Measurements from ENCODE around the gene TNS3. TPM values are rescaled to one million over a fixed set of nuclear protein-coding genes. Genes with fewer than 3 reads are reported as not detected.

The TNS3 gene
- total and polyA plus RNA-seq, 9 of the 15 experiments (the other 6 are each of a cell fraction or from before 2014, with no cell fraction given): 0.20 TPM; not detected in 8

DNA sequence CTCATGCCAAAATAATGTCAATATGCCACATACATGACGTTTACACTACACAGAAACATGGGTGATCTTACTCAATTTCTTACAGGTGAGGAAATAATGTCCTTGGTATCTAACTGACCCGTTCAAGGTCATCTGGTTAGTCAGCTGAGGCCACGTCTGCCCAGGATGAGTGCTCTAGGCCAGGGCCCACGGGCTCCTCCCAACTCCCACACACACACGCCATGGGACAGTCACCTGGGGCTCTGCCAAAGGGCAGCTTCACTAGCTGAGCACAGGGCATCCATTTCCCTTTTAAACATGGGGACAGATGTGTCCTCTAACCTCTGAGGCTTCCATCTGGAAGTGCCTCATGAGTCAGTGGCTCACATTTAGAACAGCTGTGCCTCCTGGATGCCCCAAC is 123.9 kb downstream of the TNS3 start:
- TF ChIP-seq JUN (IDR thresholded peaks at IDR 0.05; ENCODE audit: borderline replicate concordance, low read depth, low read length) (no peak), JUN (CRISPR knock-in tag; IDR thresholded peaks at IDR 0.05; ENCODE audit: borderline replicate concordance) (no peak), TOE1 (IDR thresholded peaks at IDR 0.05; ENCODE audit: borderline replicate concordance) (no peak), TOE1 (CRISPR knock-in tag; IDR thresholded peaks at IDR 0.05; ENCODE audit: borderline replicate concordance, low read depth) (no peak), ZNF232 (CRISPR knock-in tag; IDR thresholded peaks at IDR 0.05) (no peak), MAFF (IDR thresholded peaks at IDR 0.05; ENCODE audit: low read length) (no peak), CC2D1A (IDR thresholded peaks at IDR 0.05) (no peak), HEY1 (CRISPR knock-in tag; IDR thresholded peaks at IDR 0.05; ENCODE audit: borderline replicate concordance) (no peak), HOXB6 (CRISPR knock-in tag; IDR thresholded peaks at IDR 0.05; ENCODE audit: borderline replicate concordance) (no peak), ATF1 (CRISPR knock-in tag; IDR thresholded peaks at IDR 0.05) (no peak), ATF1 (tag; IDR thresholded peaks at IDR 0.05) (no peak), SMARCA5 (IDR thresholded peaks at IDR 0.05) (no peak), BCOR (IDR thresholded peaks at IDR 0.05) (no peak), NR2C1 (IDR thresholded peaks at IDR 0.05) (no peak), NR2C1 (tag; IDR thresholded peaks at IDR 0.05) (no peak)
- TF ChIP-seq, protein P1, sequence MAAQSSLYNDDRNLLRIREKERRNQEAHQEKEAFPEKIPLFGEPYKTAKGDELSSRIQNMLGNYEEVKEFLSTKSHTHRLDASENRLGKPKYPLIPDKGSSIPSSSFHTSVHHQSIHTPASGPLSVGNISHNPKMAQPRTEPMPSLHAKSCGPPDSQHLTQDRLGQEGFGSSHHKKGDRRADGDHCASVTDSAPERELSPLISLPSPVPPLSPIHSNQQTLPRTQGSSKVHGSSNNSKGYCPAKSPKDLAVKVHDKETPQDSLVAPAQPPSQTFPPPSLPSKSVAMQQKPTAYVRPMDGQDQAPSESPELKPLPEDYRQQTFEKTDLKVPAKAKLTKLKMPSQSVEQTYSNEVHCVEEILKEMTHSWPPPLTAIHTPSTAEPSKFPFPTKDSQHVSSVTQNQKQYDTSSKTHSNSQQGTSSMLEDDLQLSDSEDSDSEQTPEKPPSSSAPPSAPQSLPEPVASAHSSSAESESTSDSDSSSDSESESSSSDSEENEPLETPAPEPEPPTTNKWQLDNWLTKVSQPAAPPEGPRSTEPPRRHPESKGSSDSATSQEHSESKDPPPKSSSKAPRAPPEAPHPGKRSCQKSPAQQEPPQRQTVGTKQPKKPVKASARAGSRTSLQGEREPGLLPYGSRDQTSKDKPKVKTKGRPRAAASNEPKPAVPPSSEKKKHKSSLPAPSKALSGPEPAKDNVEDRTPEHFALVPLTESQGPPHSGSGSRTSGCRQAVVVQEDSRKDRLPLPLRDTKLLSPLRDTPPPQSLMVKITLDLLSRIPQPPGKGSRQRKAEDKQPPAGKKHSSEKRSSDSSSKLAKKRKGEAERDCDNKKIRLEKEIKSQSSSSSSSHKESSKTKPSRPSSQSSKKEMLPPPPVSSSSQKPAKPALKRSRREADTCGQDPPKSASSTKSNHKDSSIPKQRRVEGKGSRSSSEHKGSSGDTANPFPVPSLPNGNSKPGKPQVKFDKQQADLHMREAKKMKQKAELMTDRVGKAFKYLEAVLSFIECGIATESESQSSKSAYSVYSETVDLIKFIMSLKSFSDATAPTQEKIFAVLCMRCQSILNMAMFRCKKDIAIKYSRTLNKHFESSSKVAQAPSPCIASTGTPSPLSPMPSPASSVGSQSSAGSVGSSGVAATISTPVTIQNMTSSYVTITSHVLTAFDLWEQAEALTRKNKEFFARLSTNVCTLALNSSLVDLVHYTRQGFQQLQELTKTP (IDR thresholded peaks at IDR 0.05; ENCODE audit: low read depth in 1 of 2, partially characterized antibody in 2 of 2): no peak
- TF ChIP-seq, protein P2, sequence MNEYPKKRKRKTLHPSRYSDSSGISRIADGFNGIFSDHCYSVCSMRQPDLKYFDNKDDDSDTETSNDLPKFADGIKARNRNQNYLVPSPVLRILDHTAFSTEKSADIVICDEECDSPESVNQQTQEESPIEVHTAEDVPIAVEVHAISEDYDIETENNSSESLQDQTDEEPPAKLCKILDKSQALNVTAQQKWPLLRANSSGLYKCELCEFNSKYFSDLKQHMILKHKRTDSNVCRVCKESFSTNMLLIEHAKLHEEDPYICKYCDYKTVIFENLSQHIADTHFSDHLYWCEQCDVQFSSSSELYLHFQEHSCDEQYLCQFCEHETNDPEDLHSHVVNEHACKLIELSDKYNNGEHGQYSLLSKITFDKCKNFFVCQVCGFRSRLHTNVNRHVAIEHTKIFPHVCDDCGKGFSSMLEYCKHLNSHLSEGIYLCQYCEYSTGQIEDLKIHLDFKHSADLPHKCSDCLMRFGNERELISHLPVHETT (CRISPR knock-in tag; conservative IDR thresholded peaks at IDR 0.05 in 1 of 2, IDR thresholded peaks at IDR 0.05 in 1 of 2): no peak
- TF ChIP-seq, protein P3, sequence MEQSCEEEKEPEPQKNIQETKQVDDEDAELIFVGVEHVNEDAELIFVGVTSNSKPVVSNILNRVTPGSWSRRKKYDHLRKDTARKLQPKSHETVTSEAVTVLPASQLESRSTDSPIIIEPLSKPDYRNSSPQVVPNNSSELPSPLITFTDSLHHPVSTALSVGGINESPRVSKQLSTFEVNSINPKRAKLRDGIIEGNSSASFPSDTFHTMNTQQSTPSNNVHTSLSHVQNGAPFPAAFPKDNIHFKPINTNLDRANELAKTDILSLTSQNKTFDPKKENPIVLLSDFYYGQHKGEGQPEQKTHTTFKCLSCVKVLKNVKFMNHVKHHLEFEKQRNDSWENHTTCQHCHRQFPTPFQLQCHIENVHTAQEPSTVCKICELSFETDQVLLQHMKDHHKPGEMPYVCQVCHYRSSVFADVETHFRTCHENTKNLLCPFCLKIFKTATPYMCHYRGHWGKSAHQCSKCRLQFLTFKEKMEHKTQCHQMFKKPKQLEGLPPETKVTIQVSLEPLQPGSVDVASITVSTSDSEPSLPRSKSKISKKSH (CRISPR knock-in tag; IDR thresholded peaks at IDR 0.05): no peak
- CTCF ChIA-PET (ENCODE audit: low intra/inter-chr PET ratio): no interaction called here
- no peaks in the 10 kb centered on the region for H3K36me3 ChIP-seq (ENCODE audit: control insufficient read depth, insufficient read depth, low read length)
- H4K20me1 ChIP-seq (replicated peaks; ENCODE audit: control insufficient read depth, insufficient read depth, low read length): no peaks in the 10 kb centered on the region
- H3K79me2 ChIP-seq (ENCODE audit: control insufficient read depth, insufficient read depth, low read length): no peaks in the 10 kb centered on the region
- no peak overlapping the region for H2AFZ ChIP-seq (ENCODE audit: low read depth, low read length)
- peaks cover 12 to 38% of the 10 kb centered on the region in 2 experiments; a peak in 4 of 5 replicates for H3K27me3 ChIP-seq (ENCODE audit: control insufficient read depth in 2 of 2, insufficient read depth in 2 of 2, low read length in 2 of 2)
- H3K9me3 ChIP-seq (replicated peaks; ENCODE audit: control insufficient read depth, insufficient read depth, low read depth, low read length): no peaks in the 10 kb centered on the region
- H3K4me3 ChIP-seq: no peak overlapping the region
- H3K27ac ChIP-seq (ENCODE audit: extremely low read depth, low read depth, low read length): no peak overlapping the region
- POLR2A ChIA-PET: no interaction called here
- 0% methylated on average over 5 of the region's 5 CpGs for WGBS (ENCODE audit: insufficient coverage, low coverage, missing lambda C conversion rate)
- BruUV-seq (replicated peaks): no TSS peak
- ATAC-seq (no peak), DNase-seq (ENCODE audit: extremely low read depth in 1 of 4, low spot score in 3 of 4) (no peak), FAIRE-seq (no peak)
- no peak overlapping the region for H3K4me2 ChIP-seq (ENCODE audit: insufficient read depth, low read length)
- intact Hi-C loops (cut with micrococcal nuclease): no loop called here
- no peaks in the 10 kb centered on the region for H3K4me1 ChIP-seq (replicated peaks in 1 of 2; ENCODE audit: control insufficient read depth in 2 of 2, insufficient read depth in 2 of 2, low read length in 2 of 2)
- peaks cover 5% of the 10 kb centered on the region for H3K9me1 ChIP-seq (ENCODE audit: control insufficient read depth, insufficient read depth, low read length)
- in situ Hi-C loops (cut with MboI): no loop called here
- H3K9ac ChIP-seq (ENCODE audit: insufficient read depth in 1 of 2, low read depth in 2 of 2, low read length in 2 of 2): no peak overlapping the region
